Stimulated activated CD4-positive, alpha-beta T cell treated with anti-CD3 and anti-CD28 coated beads, Interleukin-4, amount 100 ng/mL, for 1 hour (primary cell): ENCODE data around the gene TRIM71.
A peak's percentile ranks its signal among the peaks of the same experiment; 100 is the strongest.
"Not testable (repeated sequence)": the region's sequence is repeated elsewhere in the genome, so short reads cannot be mapped to it uniquely, and the experiment has no call there.

ENCODE experiments used
- DNase-seq: peaks from one replicate; pipeline ENCODE4 v3.0.0-alpha.2; 2020

TRIM71 gene

DNA sequence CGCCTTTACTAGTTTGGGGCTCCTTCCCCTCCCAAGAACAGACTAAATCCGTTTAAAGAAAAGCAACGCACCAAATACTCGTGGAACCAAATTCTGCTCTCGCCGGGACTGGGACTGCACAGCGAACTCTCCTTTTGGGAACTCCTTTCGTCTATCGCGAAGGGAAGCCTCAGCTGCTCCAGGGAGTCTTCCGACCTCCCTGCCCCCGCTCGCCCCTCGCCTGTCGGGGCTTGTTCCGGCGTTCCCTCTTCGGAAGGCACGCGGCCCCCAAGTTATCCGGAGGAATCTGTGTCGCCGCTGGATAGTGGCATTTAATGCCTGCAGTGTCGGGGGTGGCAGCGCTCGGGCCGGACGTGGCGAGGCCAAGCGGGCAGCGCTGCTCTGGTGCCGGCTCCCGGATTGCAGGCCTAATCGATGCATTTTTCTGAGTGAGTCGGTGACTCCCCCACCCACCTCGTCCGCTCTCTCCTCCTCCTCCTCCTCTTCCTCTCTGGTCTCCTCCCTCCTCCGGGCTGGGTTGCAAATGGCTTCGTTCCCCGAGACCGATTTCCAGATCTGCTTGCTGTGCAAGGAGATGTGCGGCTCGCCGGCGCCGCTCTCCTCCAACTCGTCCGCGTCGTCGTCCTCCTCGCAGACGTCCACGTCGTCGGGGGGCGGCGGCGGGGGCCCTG, at the start of gene TRIM71:
Gene TRIM71 (plus strand): TSS at position 440 of the 671 bp plus-strand sequence. CDS start 84 bp downstream, at position 524.
- peak; percentile 8 for DNase-seq

DNA sequence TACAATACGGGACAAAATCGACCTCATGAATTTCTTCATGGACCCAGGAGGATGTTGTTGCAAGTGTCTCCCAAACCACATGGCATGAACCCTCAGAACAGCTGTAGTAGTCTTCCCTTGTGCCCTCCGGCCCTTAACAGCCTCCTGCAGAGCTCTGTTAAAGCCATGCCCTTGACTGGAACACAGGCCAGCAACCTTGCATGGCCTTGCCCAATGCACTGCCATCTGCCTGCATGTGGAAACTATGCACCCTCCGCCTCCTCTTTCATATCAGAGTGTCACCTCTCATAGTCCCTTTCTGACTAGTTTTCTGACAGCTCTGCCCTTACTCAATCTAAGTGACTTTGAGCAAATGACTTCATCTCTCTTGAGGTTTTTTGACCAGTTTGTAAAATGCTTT, 39.4 kb upstream of the TRIM71 start:
- no peak for DNase-seq

DNA sequence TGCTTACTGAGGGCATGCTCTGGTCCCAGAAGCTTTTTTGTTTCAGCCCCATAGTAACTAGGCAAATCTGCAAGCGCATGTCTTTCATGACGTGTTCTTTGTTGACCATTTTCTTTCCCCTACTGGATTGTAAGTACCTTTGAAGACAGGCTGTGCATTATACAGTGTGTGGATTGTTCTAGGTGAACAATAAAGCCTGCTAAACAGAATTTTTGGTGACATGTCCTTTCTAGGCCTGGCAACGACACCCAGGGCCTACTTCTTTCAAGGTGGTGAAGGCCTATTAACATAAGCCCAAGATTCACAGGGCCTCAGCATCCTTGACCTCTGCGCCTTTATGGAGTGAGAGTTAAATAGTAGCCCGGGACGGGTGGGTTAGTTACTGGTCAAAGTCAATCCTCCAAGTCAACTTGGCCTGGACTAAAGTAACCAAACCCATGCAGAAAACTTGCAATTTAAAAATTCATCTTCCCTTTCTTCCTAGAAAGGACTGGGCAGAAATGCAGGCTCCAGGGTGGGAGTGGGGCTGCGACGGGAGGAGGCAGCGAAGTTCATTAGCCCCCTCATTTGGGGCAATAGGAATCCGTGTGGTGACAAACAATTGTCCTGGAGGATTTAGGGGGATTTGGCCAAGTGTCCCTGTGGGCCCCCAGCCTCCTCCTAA, 37.6 kb upstream of the TRIM71 start:
- no peak for DNase-seq

DNA sequence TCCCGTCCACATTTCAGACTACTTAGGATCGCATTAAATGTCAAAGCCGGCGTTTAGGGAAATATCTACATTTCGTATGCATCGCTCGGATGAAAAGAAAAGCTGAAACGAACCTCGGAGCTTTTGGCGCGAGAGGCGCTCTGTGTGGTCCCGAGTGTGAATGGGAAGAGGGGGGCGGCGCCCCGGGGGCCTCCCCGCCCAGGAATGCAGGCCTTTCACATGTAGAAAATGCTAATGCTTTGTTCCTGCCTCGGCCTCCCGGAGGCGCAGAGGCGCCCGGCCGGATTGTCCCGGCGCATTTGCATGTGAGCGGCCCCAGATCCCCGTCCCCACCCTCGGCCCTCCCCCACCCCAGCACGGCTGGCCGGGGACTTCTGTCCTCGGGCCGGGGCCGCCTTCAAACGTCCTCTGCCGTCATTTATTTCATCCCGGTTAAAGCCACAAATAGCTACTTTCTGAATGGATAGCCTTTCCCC, 37.0 kb upstream of the TRIM71 start:
- peak; percentile 11 for DNase-seq

DNA sequence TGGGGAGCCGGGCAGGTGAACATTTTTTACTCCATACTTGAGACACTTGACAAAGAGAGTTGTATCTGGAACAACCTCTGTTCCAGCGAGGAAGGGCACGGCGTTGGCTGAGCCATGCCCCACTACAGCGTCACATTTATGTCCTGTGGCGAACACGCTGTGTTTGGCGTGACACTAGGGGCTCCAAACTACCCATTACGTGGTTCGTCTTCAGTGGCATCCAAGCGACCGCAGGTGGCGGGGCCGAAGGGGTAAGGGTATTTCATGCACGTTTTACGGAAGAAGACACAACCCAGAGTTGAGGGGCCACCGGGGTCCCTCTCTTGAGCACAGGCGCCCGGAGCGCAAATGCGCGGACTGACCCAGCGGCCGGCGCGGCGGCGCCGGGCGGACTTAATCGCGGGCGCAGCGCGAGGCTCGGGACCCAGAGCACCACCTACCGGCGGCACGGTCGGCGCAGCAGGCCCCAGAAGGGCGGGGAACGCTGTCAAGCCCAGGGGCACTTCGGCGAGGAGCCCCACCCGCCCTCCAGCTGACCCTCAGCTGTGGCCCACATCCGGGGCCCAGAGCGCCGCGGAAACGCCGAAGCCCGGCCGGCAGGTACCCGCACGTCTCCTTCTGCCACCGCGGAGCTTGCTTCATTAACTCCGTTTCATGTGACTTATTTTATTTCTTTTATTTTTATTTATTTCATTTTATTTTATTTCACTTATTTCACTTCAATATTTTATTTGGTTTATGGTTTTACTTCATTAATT, 36.4 kb upstream of the TRIM71 start:
- peak; percentile 72 for DNase-seq

DNA sequence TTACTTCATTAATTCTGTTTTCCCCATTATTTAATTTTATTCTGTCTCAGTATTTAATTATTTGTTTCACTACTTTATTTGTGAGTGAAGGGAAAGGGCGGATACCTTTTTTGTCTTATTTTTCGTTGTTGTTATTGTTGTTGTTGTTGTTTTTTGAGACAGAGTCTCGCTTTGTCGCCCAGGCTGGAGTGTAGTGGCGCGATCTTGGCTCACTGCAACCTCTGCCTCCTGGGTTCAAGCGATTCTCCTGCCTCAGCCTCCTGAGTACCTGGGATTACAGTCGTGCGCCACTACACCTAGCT, 35.9 kb upstream of the TRIM71 start:
- not testable (repeated sequence) for DNase-seq

DNA sequence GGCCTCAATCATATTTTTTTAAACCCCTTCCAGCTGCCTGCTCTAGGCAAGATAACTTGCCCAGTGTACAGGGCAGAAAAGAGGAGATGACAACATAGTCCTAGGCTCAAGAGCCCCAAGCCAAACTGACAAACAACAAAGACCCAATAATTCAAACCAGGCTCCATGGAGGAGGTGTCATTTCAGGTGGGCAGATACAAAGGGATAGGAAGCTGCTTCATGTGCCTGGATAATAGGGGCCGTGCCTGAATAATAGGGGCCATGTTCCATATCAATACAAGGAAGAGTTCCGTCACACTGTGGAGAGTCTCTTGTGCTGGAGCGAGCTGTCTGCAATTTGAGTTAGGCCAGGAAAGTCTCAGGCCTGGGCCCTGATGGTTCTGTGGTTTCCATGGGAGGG, 35.4 kb upstream of the TRIM71 start:
- no peak for DNase-seq

DNA sequence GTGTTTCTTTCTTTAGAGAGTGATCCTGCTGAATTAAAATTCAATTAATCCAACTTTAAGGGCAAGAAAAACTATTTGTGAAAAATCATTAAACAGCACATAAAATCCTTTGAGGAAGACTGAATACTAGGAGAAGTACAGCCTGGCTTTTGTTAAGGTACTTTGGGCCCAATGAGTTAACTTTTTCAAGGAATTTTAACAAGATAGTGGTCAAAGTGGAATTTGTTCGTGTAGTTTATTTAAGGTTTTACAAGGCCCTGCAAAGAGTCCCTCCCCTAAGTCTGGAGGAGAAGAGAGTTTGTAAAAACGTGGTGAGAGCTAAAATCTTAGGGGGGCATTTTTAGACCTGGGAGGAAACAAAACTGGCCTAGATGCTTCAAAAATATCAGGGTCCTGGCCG, 26.0 kb upstream of the TRIM71 start:
- no peak for DNase-seq

DNA sequence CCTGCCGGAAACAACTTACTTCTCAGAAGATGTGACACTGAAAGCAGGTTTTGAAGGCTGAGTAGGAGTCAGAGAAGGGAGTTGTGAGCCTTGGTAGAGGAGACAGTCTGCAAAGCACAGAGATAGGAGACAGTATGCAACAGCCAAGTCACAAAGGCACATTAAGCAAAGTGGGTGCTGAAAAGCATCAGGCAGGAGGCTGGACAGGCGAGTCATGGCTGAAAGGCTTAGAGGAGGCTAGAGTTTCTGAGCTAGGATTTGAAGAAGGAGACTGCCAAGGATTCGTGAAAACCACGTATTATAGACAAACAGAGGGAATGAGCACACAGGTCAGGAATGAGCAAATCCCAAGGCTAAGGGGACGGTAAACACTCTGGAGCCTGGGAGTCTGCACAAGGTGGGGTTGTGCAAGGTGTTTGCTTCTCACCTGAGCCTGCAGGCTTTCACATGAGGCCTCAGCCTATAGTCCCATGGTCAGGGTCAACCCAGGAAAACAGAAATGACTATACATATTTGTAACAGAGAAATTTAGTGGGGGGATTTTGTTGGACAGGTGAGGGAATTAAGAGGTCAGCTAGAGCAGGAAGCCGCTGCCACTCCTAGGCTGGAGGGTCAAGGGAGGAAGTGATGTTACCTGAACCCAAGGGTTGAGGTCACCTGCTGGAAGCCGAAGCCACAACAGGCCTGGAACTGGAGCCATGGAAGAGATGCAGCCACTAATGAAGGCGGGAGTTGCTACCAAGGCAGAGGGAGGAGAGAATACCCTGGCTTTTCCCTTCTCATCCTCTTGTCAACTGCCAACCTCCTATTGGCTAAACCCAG, 23.1 kb upstream of the TRIM71 start:
- no peak for DNase-seq

DNA sequence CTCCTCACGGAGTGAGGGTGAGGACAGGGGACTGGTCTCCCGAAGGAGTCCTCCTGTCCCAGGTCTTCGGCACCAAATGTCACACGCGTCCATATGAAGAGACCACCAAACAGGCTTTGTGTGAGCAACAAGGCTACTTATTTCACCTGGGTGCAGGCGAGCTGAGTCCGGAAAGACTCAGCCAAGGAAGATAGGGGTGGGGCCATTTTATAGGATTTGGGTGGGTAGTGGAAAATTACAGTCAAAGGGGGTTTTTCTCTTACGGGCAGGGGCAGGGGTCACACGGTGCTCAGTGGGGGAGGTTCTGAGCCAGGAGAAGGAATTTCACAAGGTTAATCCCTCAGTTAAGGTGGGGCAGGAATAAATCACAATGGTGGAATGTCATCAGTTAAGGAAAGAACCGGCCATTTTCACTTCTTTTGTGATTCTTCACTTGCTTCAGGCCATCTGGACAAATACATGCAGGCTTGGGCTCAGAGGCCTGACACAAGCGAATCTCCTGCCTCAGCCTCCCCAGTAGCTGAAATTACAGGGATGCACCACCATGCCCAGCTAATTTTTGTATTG, 21.3 kb upstream of the TRIM71 start:
- not testable (repeated sequence) for DNase-seq

DNA sequence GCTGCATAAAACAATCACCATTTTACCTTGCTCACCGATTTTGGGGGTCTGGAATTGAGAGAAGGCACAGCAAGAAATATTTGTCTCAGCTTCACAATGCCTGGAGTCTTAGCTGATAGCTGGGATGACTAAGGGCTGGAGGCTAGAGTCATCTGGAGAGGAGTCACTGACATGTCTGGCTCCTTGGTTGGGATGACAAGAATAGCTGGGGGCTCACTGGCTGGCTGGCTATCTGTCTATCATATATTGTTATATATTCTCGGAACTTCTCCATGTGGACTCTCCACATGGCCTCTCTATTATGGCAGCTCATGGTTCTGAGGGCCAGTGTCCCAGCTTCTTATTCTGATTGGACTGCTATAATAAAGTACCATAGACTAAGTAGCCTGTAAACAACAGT, 20.0 kb upstream of the TRIM71 start:
- DNase-seq, result no peak

DNA sequence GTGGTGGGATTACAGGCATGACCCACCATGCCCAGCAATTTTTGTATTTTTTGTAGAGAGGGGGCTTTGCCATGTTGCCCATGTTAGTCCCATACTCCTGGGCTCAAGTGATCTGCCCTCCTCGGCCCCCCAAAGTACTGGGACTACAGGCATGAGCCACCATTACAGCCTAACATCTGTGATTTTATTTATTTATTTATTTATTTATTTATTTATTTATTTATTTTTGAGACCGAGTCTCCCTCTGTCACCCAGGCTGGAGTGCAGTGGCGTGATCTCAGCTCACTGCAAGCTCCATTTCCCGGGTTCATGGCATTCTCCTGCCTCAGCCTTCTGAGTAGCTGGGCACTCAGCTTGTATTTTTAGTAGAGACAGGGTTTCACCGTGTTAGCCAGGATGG, 16.4 kb upstream of the TRIM71 start:
- DNase-seq, result not testable (repeated sequence)

DNA sequence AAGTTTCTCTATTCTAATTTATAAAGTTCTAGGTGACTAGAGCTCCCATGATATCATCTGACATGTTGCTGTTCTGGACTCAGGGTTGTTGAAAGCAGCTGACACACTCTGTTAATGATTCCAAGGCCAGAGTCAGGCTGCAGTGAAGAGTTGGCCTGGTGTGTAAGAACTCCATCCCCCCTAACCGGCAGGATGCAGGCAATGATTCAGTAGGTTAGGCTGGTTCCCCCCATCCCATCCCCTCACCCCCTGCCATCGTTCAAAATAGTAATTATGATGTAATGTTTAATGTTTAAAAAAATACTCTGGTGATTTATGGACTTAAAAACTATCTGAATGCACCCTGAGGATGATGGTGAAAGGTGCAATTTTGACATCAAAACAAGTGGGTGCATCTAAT, 4.6 kb upstream of the TRIM71 start:
- DNase-seq, result no peak

DNA sequence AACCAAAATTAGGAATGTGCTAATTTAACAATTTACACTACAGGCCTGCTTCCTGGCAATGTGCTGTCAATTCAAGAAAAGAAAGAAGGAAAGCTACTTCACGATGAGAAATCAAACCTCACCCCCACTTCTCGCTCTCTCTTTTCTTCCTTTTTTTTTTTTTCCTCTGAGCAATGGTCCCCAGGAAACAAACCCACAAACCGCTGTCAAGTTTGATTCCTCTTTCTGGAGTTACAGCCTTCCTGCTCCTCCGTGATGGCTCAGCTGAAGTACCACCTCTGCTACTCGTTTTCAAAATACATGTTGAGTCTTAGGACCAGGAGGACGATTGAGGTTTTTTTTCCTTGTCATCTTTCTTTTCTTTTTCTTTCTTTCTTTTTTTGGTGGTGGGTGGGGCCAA, 3.4 kb upstream of the TRIM71 start:
- no peak for DNase-seq

DNA sequence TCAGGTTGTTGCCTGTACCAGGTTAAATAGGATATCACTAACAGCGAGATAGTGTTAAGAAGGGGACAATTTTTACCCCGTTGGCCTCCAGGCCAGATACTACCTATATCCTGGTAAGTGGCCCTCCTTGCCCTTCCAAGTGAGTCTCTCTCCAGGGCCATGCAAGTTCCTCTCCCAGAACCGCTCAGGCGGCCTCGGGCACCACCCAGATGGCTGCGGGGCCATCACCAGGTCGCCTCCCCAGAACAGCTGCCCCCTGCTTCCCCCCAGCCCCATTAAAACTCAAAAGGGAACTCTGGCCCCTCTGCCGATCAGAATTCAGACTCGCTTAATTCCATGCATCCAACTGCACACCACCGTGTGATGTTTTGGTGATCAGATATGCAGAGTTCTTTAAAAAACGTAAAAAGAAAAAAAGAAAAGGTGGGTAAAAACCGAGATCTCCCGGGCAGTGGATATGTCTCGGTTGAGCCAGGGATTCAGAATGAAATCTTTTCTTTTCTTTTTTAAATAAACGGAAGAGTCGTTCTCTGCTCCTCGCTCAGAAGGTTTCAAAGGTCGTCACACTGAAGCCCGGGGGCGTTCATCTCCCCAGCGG, 1.9 kb upstream of the TRIM71 start:
- DNase-seq, result no peak

DNA sequence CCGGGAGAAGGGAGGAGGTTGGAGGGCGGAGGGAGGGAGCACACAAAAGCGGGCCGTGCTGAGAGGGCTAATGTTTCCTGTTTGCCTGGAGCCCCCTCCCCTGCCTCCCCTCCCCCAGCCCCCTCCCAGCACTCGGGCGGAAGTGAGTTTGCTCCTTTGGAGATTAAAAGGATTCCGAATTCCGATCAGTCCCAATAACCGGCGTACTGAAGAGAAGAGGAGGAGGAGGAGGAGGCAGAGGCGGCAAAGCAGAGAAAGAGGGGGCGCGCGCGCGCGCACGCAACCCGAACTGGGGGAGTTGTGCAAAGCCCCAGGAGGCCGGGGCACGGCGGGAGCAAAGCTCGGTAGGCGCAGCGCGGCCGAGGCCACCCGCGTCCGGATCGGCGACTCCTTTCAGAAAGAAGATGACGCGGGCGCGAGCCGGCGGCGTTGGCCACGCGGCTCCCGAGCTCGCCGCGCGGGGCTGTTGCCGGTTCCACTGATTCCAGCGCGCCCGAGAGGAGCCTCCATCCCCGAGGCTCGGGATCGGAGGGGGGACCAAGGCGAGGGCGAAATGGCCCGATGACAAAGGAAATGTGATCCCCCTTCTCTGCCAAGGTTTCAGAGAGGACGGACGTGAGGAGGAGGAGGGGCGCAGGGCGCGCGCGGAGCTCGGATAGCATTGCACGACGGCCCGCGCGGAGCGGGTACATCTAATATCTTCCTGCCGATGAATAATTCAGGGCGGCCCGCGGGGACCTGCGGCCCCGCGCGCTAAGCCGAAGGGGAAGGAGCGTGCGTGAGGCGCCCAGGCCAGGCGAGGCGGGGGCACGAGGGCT, 1.1 kb upstream of the TRIM71 start:
- peak; percentile 18 for DNase-seq

DNA sequence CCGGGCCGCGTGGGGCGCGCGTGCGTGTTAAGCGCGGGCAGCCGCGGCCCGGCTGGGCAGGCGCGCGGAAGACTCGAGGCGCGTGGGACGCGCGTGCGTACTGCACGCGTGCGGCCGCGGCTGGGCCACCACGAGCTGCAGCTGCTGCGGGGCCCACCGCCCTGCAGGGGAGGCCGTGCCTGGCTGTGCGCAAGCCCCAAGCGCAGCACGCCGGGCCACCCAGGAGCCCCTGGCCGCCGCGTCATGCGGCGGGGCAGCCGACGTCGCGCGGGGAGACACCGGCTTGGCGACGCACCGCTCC, 590 bp upstream of the TRIM71 start:
- no peak for DNase-seq

DNA sequence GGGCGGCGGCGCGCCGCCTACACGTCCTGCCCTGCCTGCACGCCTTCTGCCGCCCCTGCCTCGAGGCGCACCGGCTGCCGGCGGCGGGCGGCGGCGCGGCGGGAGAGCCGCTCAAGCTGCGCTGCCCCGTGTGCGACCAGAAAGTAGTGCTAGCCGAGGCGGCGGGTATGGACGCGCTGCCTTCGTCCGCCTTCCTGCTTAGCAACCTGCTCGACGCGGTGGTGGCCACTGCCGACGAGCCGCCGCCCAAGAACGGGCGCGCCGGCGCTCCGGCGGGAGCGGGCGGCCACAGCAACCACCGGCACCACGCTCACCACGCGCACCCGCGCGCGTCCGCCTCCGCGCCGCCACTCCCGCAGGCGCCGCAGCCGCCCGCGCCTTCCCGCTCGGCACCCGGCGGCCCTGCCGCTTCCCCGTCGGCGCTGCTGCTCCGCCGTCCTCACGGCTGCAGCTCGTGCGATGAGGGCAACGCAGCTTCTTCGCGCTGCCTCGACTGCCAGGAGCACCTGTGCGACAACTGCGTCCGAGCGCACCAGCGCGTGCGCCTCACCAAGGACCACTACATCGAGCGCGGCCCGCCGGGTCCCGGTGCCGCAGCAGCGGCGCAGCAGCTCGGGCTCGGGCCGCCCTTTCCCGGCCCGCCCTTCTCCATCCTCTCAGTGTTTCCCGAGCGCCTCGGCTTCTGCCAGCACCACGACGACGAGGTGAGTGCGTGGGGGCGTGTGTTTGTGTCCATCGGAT, 602 bp downstream of the TRIM71 start:
- peak; percentile 3 for DNase-seq

DNA sequence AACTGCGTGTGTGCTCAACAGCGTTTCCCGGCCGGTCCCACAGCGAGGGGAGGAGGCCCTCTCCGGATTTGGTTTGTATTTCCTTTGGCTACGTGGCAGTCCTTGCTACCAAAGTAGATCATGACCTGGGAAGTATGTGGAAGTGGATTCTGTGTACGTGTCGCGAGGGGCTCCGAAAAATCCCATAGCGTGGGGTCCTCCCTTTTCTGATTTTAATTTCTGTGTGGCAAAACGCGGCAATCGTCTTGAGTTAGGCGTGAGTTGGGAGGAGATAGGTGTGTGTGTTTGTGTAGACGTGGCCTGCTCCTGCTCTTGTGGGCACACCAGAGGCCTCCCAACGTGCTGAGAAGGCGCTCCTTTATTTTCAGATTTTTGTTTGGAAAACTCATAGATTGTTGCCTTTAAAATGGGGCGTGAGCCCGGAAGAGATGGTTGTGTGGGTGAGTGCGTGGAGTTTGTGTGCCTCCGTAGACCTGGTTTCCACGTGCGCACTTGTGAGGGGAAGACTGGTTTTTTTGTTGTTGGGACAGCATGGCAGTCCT, 1.2 kb downstream of the TRIM71 start:
- no peak for DNase-seq

DNA sequence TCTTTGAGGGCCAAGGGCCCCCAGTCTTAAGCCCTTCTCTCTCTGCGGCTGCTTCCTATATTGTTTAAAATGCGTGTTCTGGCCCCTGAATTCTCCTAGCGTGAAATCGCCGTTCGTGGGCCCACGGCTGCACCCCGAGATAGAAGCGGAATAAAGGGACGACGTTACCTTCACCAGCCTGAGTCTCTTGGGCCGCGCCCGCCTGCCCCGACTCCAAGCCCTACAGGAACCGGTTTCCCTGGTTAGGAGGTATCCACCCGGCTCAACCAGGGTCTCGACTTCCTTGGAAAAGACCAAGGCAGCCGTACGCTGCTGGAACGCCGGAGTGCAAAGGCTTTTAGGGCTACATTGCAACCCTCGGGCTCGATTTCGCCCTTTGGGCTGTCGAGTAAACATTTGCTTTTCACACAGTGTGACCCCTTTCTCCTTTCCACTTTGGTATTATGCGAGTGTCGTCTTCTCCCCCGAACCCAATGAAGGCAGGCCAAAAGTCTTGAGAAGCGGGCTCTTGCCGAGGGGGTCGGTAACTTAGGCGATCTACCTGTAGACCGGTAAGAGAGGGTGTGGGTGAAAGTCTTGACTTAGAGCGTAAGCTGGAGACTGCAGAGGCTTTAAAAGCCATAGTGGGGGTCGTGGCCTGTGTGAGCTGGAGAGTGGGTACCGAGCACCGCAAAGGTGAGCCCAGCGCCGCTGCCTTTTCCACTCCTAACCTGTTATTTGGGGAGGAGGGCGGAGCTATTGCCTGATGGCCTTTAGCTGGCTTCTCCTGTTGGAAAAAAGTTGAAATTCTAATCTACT, 2.0 kb downstream of the TRIM71 start:
- DNase-seq, result no peak
